ENCODE measurements around the gene ADGRD1.

ADGRD1 gene

GRCh38 chr12:130956009-130956408 lies 2.3 kb downstream of the ADGRD1 start:
- DNase-seq (ENCODE audit: low spot score) = no peak
- in situ Hi-C loops (cut with MboI; ENCODE audit: low pct_unique_long_range_greater_than_20kb, low sequenced_read_pairs, unreplicated experiment) = no loop called here
- no peak for TF ChIP-seq CTCF (IDR thresholded peaks at IDR 0.05; ENCODE audit: extremely low read depth, insufficient read depth, missing control alignments)

- DNase-seq (ENCODE audit: low spot score) = no peak
- no peak for TF ChIP-seq CTCF (IDR thresholded peaks at IDR 0.05; ENCODE audit: extremely low read depth, insufficient read depth, missing control alignments)
- in situ Hi-C loops (cut with MboI; ENCODE audit: low pct_unique_long_range_greater_than_20kb, low sequenced_read_pairs, unreplicated experiment) = no loop called here
Measured at GRCh38 chr12:130956456-130957303, 3.0 kb downstream of the ADGRD1 start.

- no peak for TF ChIP-seq CTCF (IDR thresholded peaks at IDR 0.05; ENCODE audit: extremely low read depth, insufficient read depth, missing control alignments)
- no peak for DNase-seq (ENCODE audit: low spot score)
- in situ Hi-C loops (cut with MboI; ENCODE audit: low pct_unique_long_range_greater_than_20kb, low sequenced_read_pairs, unreplicated experiment) = no loop called here
Measured at GRCh38 chr12:130957304-130957621, 3.6 kb downstream of the ADGRD1 start.

- no peak for DNase-seq (ENCODE audit: low spot score)
- no peak for TF ChIP-seq CTCF (IDR thresholded peaks at IDR 0.05; ENCODE audit: extremely low read depth, insufficient read depth, missing control alignments)
- in situ Hi-C loops (cut with MboI; ENCODE audit: low pct_unique_long_range_greater_than_20kb, low sequenced_read_pairs, unreplicated experiment) = no loop called here
Measured at GRCh38 chr12:130958557-130959140, 4.9 kb downstream of the ADGRD1 start.

- TF ChIP-seq CTCF (IDR thresholded peaks at IDR 0.05; ENCODE audit: extremely low read depth, insufficient read depth, missing control alignments) = no peak
- in situ Hi-C loops (cut with MboI; ENCODE audit: low pct_unique_long_range_greater_than_20kb, low sequenced_read_pairs, unreplicated experiment) = no loop called here
- no peak for DNase-seq (ENCODE audit: low spot score)
Measured at GRCh38 chr12:130959632-130960031, 5.9 kb downstream of the ADGRD1 start.

- no peak for TF ChIP-seq CTCF (IDR thresholded peaks at IDR 0.05; ENCODE audit: extremely low read depth, insufficient read depth, missing control alignments)
- in situ Hi-C loops (cut with MboI; ENCODE audit: low pct_unique_long_range_greater_than_20kb, low sequenced_read_pairs, unreplicated experiment) = no loop called here
- no peak for DNase-seq (ENCODE audit: low spot score)
Measured at GRCh38 chr12:130960058-130960457, 6.4 kb downstream of the ADGRD1 start.

Measured in GM13977 (cell line).